DMS 273 treated with DMSO at 0.1 percent for 48 hours (cell line): Measurements from ENCODE around the gene LIPC.

Experiments
- DNase-seq: peaks from one replicate; lab custom pipeline; 2025; lab: John Stamatoyannopoulos, UW

LIPC gene

GRCh38 chr15:58436552-58436951 is 4.8 kb downstream of the LIPC start:
- no peak for DNase-seq

GRCh38 chr15:58437531-58438105 is 5.8 kb downstream of the LIPC start:
- DNase-seq, result no peak

- DNase-seq, result no peak
Measured at GRCh38 chr15:58438111-58438510, 6.3 kb downstream of the LIPC start.

- DNase-seq, result peak; percentile 36
Measured at GRCh38 chr15:58438956-58439355, 7.2 kb downstream of the LIPC start.

- no peak for DNase-seq
Measured at GRCh38 chr15:58440158-58440910, 8.5 kb downstream of the LIPC start.

GRCh38 chr15:58440922-58441321 is 9.1 kb downstream of the LIPC start:
- no peak for DNase-seq

GRCh38 chr15:58441376-58442070 is 9.7 kb downstream of the LIPC start:
- no peak for DNase-seq

- no peak for DNase-seq
Measured at GRCh38 chr15:58442122-58442521, 10.3 kb downstream of the LIPC start.

GRCh38 chr15:58443308-58443707 is 11.5 kb downstream of the LIPC start:
- DNase-seq, result no peak

GRCh38 chr15:58444056-58444455 is 12.3 kb downstream of the LIPC start:
- no peak for DNase-seq

GRCh38 chr15:58444658-58445332 is 13.0 kb downstream of the LIPC start:
- DNase-seq, result no peak

GRCh38 chr15:58445865-58446264 is 14.1 kb downstream of the LIPC start:
- DNase-seq, result no peak

GRCh38 chr15:58446521-58446920 is 14.7 kb downstream of the LIPC start:
- DNase-seq, result no peak

GRCh38 chr15:58447271-58448010 is 15.7 kb downstream of the LIPC start:
- DNase-seq, result no peak

GRCh38 chr15:58448331-58448730 is 16.5 kb downstream of the LIPC start:
- DNase-seq, result no peak

- DNase-seq, result no peak
Measured at GRCh38 chr15:58448906-58449305, 17.1 kb downstream of the LIPC start.

GRCh38 chr15:58451826-58452225 is 20.0 kb downstream of the LIPC start:
- DNase-seq, result no peak

GRCh38 chr15:58452775-58453174 is 21.0 kb downstream of the LIPC start:
- DNase-seq, result no peak

GRCh38 chr15:58453931-58454793 is 22.4 kb downstream of the LIPC start:
- no peak for DNase-seq

GRCh38 chr15:58454950-58455401 is 23.2 kb downstream of the LIPC start:
- DNase-seq, result no peak

- DNase-seq, result no peak
Measured at GRCh38 chr15:58457466-58457965, 25.7 kb downstream of the LIPC start.
